HG03342 (cell line): Measurements from ENCODE around the gene DCPS.
A peak's percentile ranks its signal among the peaks of the same experiment; 100 is the strongest.
"Not testable (repeated sequence)": the region's sequence is repeated elsewhere in the genome, so short reads cannot be mapped to it uniquely, and the experiment has no call there.

Source experiments
- ATAC-seq: cut with Tn5 transposase; IDR thresholded peaks from one replicate; pipeline ENCODE4 v1.9.1; 2021; ENCODE audit warnings: mild to moderate bottlenecking, moderate library complexity; ENCODE audit not compliant: unreplicated experiment

Gene DCPS

GRCh38 chr11:126341760-126342161, 37.9 kb downstream of the DCPS start:
- ATAC-seq = no peak

GRCh38 chr11:126343051-126343450, 39.2 kb downstream of the DCPS start:
- no peak for ATAC-seq

GRCh38 chr11:126344141-126345080, 40.6 kb downstream of the DCPS start:
- ATAC-seq = no peak

- ATAC-seq = no peak
Observed at GRCh38 chr11:126345283-126345682, 41.4 kb downstream of the DCPS start.

- no peak for ATAC-seq
Observed at GRCh38 chr11:126345759-126346585, 42.1 kb downstream of the DCPS start.

- ATAC-seq = no peak
Observed at GRCh38 chr11:126346586-126346940, 42.7 kb downstream of the DCPS start.

- ATAC-seq = not testable (repeated sequence)
Observed at GRCh38 chr11:126346946-126347345, 43.1 kb downstream of the DCPS start.

- no peak for ATAC-seq
Observed at GRCh38 chr11:126347751-126348668, 44.1 kb downstream of the DCPS start.

GRCh38 chr11:126348806-126349582, 45.1 kb downstream of the DCPS start:
- no peak for ATAC-seq

- no peak for ATAC-seq
Observed at GRCh38 chr11:126350836-126351235, 47.0 kb downstream of the DCPS start.

- no peak for ATAC-seq
Observed at GRCh38 chr11:126352163-126352562, 48.3 kb downstream of the DCPS start.

GRCh38 chr11:126352934-126353801, 49.3 kb downstream of the DCPS start:
- ATAC-seq = no peak

GRCh38 chr11:126354631-126355323, 50.9 kb downstream of the DCPS start:
- ATAC-seq = peak; percentile 28

- peak; percentile 55 for ATAC-seq
Observed at GRCh38 chr11:126355324-126355925, 51.6 kb downstream of the DCPS start, which contains the start of gene ST3GAL4. ST3GAL4 (plus strand) TSS chr11:126355686; CDS start chr11:126406156, 50,470 bp downstream.

GRCh38 chr11:126355926-126356897, 52.4 kb downstream of the DCPS start:
- peak; percentile 21 for ATAC-seq

- no peak for ATAC-seq
Observed at GRCh38 chr11:126357055-126357962, 53.4 kb downstream of the DCPS start.
